ENCODE results near the gene ATCAY. TPM values are rescaled to one million over a fixed set of nuclear protein-coding genes. Genes with fewer than 3 reads are reported as not detected.
"Not testable (repeated sequence)": the region's sequence is repeated elsewhere in the genome, so short reads cannot be mapped to it uniquely, and the experiment has no call there.

ATCAY gene
- total RNA-seq, 4 donors from 2014 or later = 0.07 to 0.67 (median 0.12) TPM; not detected in 1

- Histone ChIP-seq H3K4me3 (no peak overlapping the region), H3K36me3 (no peaks in the 10 kb centered on the region), H3K27ac (no peak overlapping the region), H3K27me3 (no peaks in the 10 kb centered on the region), H3K9me3 (no peaks in the 10 kb centered on the region), H3K4me1 (no peaks in the 10 kb centered on the region)
- WGBS, 2 donors (ENCODE audit: low coverage in 1 of 2) = 67% methylated on average over 17 of the region's 17 CpGs; no CpG with 5 or more reads in 1 of the 2 donors
- TF ChIP-seq CTCF (IDR thresholded peaks at IDR 0.05) = no peak
- no peak for TF ChIP-seq POLR2AphosphoS5 (IDR thresholded peaks at IDR 0.05)
- TF ChIP-seq POLR2A (IDR thresholded peaks at IDR 0.05) = no peak
- no peak for TF ChIP-seq EP300 (IDR thresholded peaks at IDR 0.05)
- ATAC-seq = no peak
Observed at GRCh38 chr19:3890591-3890990, 10.1 kb downstream of the ATCAY start.

GRCh38 chr19:3893509-3894179 lies 13.2 kb downstream of the ATCAY start:
- Histone ChIP-seq H3K9me3 (peaks cover 0 to 6% (median 0%) of the 10 kb centered on the region in 3 donors), H3K4me1 (no peaks in the 10 kb centered on the region), H3K27me3 (no peaks in the 10 kb centered on the region), H3K27ac (no peak overlapping the region), H3K4me3 (no peak overlapping the region), H3K36me3 (no peaks in the 10 kb centered on the region)
- WGBS, 2 donors (ENCODE audit: low coverage in 1 of 2) = 30% methylated on average over 2 of the region's 12 CpGs; no CpG with 5 or more reads in 1 of the 2 donors
- ATAC-seq = no peak
- TF ChIP-seq POLR2A (IDR thresholded peaks at IDR 0.05) = no peak

- H3K4me1 ChIP-seq, H3K27ac ChIP-seq, H3K4me3 ChIP-seq, H3K9me3 ChIP-seq, H3K27me3 ChIP-seq, ATAC-seq, H3K36me3 ChIP-seq: not testable (repeated sequence)
- 63 to 69% methylated on average over 4 to 5 of the region's 5 CpGs for WGBS, 2 donors (ENCODE audit: low coverage in 1 of 2)
Observed at GRCh38 chr19:3894959-3895358, 14.5 kb downstream of the ATCAY start.

GRCh38 chr19:3895788-3896187 lies 15.3 kb downstream of the ATCAY start:
- H3K36me3 ChIP-seq = no peaks in the 10 kb centered on the region
- peaks cover 0 to 17% (median 0%) of the 10 kb centered on the region in 3 donors for H3K4me1 ChIP-seq
- H3K9me3 ChIP-seq = peaks cover 0 to 8% (median 0%) of the 10 kb centered on the region in 3 donors
- H3K27me3 ChIP-seq = no peaks in the 10 kb centered on the region
- no peak for ATAC-seq
- TF ChIP-seq POLR2AphosphoS5 (IDR thresholded peaks at IDR 0.05) (no peak), POLR2A (IDR thresholded peaks at IDR 0.05) (no peak), EP300 (IDR thresholded peaks at IDR 0.05) (no peak), CTCF (IDR thresholded peaks at IDR 0.05) (no peak)
- no peak overlapping the region for H3K27ac ChIP-seq
- H3K4me3 ChIP-seq = no peak overlapping the region
- WGBS, 2 donors (ENCODE audit: low coverage in 1 of 2) = 100% methylated on average over 1 of the region's 5 CpGs; no CpG with 5 or more reads in 1 of the 2 donors

GRCh38 chr19:3897936-3898335 lies 17.5 kb downstream of the ATCAY start:
- TF ChIP-seq POLR2A (IDR thresholded peaks at IDR 0.05) = no peak
- no peak for TF ChIP-seq POLR2AphosphoS5 (IDR thresholded peaks at IDR 0.05)
- TF ChIP-seq EP300 (IDR thresholded peaks at IDR 0.05) = no peak
- TF ChIP-seq CTCF (IDR thresholded peaks at IDR 0.05) = no peak
- Histone ChIP-seq H3K27ac (no peak overlapping the region), H3K4me1 (peaks cover 0 to 17% (median 0%) of the 10 kb centered on the region in 3 donors), H3K36me3 (no peaks in the 10 kb centered on the region), H3K27me3 (no peaks in the 10 kb centered on the region), H3K9me3 (peaks cover 0 to 8% (median 0%) of the 10 kb centered on the region in 3 donors), H3K4me3 (no peak overlapping the region)
- 75% methylated on average over 4 of the region's 4 CpGs for WGBS, 2 donors (ENCODE audit: low coverage in 1 of 2)
- no peak for ATAC-seq

- H3K36me3 ChIP-seq = no peaks in the 10 kb centered on the region
- no peaks in the 10 kb centered on the region for H3K27me3 ChIP-seq
- H3K4me1 ChIP-seq = peaks cover 0 to 17% (median 0%) of the 10 kb centered on the region in 3 donors
- no peak for TF ChIP-seq CTCF (IDR thresholded peaks at IDR 0.05)
- TF ChIP-seq POLR2AphosphoS5 (IDR thresholded peaks at IDR 0.05) = no peak
- TF ChIP-seq POLR2A (IDR thresholded peaks at IDR 0.05) = no peak
- TF ChIP-seq EP300 (IDR thresholded peaks at IDR 0.05) = no peak
- H3K4me3 ChIP-seq = no peak overlapping the region
- no peak overlapping the region for H3K27ac ChIP-seq
- peaks cover 0 to 8% (median 0%) of the 10 kb centered on the region in 3 donors for H3K9me3 ChIP-seq
- 57 to 92% methylated on average over 1 to 3 of the region's 3 CpGs for WGBS, 2 donors (ENCODE audit: low coverage in 1 of 2)
- ATAC-seq = no peak
Observed at GRCh38 chr19:3898426-3898825, 17.9 kb downstream of the ATCAY start.

Data from gastroesophageal sphincter (tissue), 4 donors.